Lung (tissue), 12 donors: ENCODE measurements around the gene MICAL2. TPM values are rescaled to one million over a fixed set of nuclear protein-coding genes. Genes with fewer than 3 reads are reported as not detected.

Experiments used
- ATAC-seq: fragments of 200-7000 bp; cut with Tn5 transposase; one replicate; pipeline ENCODE4 v1.9.1; 2020; ENCODE audit warnings: moderate number of reproducible peaks; ENCODE audit not compliant: insufficient read depth, low FRiP score
- DNase-seq, 3 donors: peaks; one replicate each; pipeline ENCODE4 v3.0.0-alpha.2; 2013 to 2017
- H3K27ac ChIP-seq, 2 donors: one replicate each; pipeline ENCODE4 v1.5.1; 2013; ENCODE audit warnings: mild to moderate bottlenecking in 2 of 2, moderate library complexity in 2 of 2, control low read depth in 1 of 2, inconsistent platforms in 1 of 2, low read depth in 1 of 2, low read length in 1 of 2
- H3K27me3 ChIP-seq, 3 donors: one replicate each; pipeline ENCODE4 v1.5.1; 2013; ENCODE audit warnings: low read length in 2 of 3; ENCODE audit not compliant: control insufficient read depth in 3 of 3, insufficient read depth in 3 of 3
- H3K36me3 ChIP-seq, 4 donors: one replicate each; pipeline ENCODE4 v1.5.1; 2013; ENCODE audit warnings: low read length in 4 of 4, mild to moderate bottlenecking in 1 of 4, moderate library complexity in 1 of 4; ENCODE audit not compliant: control insufficient read depth in 4 of 4, insufficient read depth in 4 of 4
- H3K4me1 ChIP-seq, 5 donors: one replicate each; pipeline ENCODE4 v1.5.1; 2013; ENCODE audit warnings: low read length in 5 of 5, mild to moderate bottlenecking in 2 of 5, moderate library complexity in 1 of 5; ENCODE audit not compliant: control insufficient read depth in 5 of 5, insufficient read depth in 5 of 5
- H3K4me3 ChIP-seq: one replicate; pipeline ENCODE4 v1.5.1; 2013; ENCODE audit warnings: mild to moderate bottlenecking, control low read depth, moderate library complexity
- H3K9ac ChIP-seq, 2 donors: one replicate each; pipeline ENCODE4 v1.5.1; 2013; ENCODE audit warnings: low read length in 2 of 2, control low read depth in 1 of 2; ENCODE audit not compliant: insufficient read depth in 1 of 2
- H3K9me3 ChIP-seq, 4 donors: one replicate each; pipeline ENCODE4 v1.5.1; 2013; ENCODE audit warnings: low read length in 3 of 4, mild to moderate bottlenecking in 1 of 4, moderate library complexity in 1 of 4; ENCODE audit not compliant: control insufficient read depth in 4 of 4, insufficient read depth in 3 of 4
- WGBS, 2 donors: extraction: QIAGEN DNeasy Blood & Tissue Kit; methylation state at CpG; one replicate each; pipeline ENCODE4 v1.1.7; 2013; 5-methylcytosine and 5-hydroxymethylcytosine counted together
- polyA plus RNA-seq, 2 donors: library from polyadenylated mRNA; stranded (reverse); fragments of 200-250 nt; gene quantifications; one replicate each; pipeline ENCODE4 v1.2.1, GENCODE V29; 2013
- total RNA-seq, 2 donors: library from RNA; depleted of rRNA in 1 of 2; stranded (reverse); fragments of >200 nt in 1 of 2; gene quantifications; one replicate each; pipeline ENCODE4 v1.2.1, GENCODE V29; 2014 to 2021
- TF ChIP-seq, protein P1 (sequence below): IDR thresholded peaks from 2 replicates; pipeline ENCODE4 v1.5.1; 2012; ENCODE audit warnings: mild to moderate bottlenecking; ENCODE audit errors: control extremely low read depth, extremely low read depth
- donor health status: control.
- donor health status: control.
- donor health status: Bipolar disorder and iron deficiency.
- donor health status: healthy.
- donor health status: DM: yes; HTN: yes; CAD: no.

Gene MICAL2
- total and polyA plus RNA-seq, 4 donors = 38.2 to 218 (median 99.6) TPM

DNA sequence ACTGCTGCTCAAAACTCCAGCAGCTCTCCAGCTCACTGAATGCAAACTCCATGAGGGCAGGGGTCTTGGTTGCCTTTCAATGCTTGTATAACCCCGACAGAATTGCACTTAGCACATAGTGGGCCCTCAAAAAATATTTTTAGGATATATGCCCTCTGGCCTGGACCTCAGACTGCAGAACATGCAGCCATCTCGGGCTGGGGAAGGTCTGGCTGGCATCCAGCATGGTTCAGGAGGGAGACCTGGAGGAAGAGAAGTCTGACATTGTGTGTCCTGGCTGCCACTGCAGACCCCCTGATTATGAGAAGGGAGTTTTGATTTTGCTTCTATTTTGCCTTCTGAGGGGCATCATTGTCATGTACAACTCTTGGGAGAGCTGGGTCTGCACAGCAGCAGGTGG is 157.5 kb downstream of the MICAL2 start:
- 86 to 90% methylated on average over 2 of the region's 2 CpGs for WGBS, 2 donors
- Histone ChIP-seq H3K9me3 (no peaks in the 10 kb centered on the region), H3K36me3 (peaks cover 0 to 5% (median 0%) of the 10 kb centered on the region in 4 donors), H3K4me1 (peaks cover 0 to 27% (median 11%) of the 10 kb centered on the region in 5 donors), H3K9ac (no peak overlapping the region), H3K27ac (no peak overlapping the region), H3K4me3 (no peak overlapping the region), H3K27me3 (no peaks in the 10 kb centered on the region)
- ATAC-seq (no peak), DNase-seq (no peak)
- TF ChIP-seq, protein P1, sequence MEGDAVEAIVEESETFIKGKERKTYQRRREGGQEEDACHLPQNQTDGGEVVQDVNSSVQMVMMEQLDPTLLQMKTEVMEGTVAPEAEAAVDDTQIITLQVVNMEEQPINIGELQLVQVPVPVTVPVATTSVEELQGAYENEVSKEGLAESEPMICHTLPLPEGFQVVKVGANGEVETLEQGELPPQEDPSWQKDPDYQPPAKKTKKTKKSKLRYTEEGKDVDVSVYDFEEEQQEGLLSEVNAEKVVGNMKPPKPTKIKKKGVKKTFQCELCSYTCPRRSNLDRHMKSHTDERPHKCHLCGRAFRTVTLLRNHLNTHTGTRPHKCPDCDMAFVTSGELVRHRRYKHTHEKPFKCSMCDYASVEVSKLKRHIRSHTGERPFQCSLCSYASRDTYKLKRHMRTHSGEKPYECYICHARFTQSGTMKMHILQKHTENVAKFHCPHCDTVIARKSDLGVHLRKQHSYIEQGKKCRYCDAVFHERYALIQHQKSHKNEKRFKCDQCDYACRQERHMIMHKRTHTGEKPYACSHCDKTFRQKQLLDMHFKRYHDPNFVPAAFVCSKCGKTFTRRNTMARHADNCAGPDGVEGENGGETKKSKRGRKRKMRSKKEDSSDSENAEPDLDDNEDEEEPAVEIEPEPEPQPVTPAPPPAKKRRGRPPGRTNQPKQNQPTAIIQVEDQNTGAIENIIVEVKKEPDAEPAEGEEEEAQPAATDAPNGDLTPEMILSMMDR = no peak

DNA sequence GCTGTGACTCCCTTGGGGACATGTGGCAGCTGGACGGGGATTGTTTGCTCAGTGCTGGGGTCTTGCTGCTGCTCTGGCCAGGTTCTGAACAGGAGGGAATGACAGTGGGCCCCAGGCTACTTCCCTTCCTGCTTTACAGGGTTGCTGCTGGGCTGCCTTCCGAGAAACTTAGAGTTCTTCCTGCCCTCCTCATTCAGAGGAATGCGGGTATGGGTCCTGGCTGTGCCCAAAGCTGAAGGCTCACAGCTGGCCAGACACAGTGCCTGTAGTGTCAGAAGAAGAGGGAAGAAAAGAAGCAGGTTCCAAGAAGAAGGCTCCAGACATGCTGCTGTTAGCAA is 158.7 kb downstream of the MICAL2 start:
- H3K4me3 ChIP-seq = no peak overlapping the region
- peak overlapping the region in 1 of 2 donors; percentile 62 for H3K27ac ChIP-seq
- H3K4me1 ChIP-seq = peaks cover 0 to 25% (median 11%) of the 10 kb centered on the region in 5 donors
- no peaks in the 10 kb centered on the region for H3K27me3 ChIP-seq
- no peak overlapping the region for H3K9ac ChIP-seq
- peak; percentile 32 for ATAC-seq
- 10 to 43% methylated on average over 3 of the region's 3 CpGs for WGBS, 2 donors
- TF ChIP-seq, protein P1 = no peak
- no peaks in the 10 kb centered on the region for H3K9me3 ChIP-seq
- peak; percentile 66 to 79 (median 74) for DNase-seq
- peaks cover 0 to 3% (median 0%) of the 10 kb centered on the region in 4 donors for H3K36me3 ChIP-seq

DNA sequence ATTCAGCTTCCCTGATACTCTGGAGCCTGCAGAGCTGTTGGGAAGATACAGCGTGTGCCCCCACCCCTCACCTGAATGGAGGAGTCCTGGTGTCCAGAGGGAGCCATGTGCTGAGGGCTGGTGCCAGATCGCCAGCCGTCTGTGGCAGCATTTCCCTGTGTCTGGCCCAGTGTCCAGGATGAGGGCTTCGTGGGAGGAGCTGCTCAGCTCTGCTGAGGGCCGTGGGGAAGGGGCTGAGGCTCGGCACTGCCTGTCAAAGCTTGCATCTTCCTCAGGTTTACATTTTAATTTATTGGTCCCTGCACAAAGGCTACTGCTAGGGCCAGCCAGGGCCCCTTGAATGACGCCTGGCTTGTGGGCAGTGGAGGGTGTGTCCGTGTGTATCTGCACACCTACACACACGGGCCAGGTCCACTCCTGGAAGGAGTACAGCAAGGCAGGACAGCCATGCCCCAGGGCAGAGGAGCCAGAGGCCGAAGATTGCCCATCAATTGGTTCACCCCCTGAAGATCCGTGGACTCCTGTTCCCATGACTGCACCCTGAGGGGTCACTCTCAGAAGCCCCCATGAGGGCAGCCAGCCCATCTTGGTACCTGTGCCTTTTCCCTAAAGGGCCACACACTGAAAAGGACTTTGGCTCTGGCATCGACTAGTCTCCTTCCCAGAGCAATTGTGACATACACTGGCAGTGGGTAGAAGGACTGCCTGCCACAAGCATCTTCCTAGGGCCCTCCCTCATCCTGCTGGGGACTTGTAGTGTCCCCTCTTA is 159.2 kb downstream of the MICAL2 start:
- Histone ChIP-seq H3K27ac (peak overlapping the region in 1 of 2 donors; percentile 62), H3K9me3 (no peaks in the 10 kb centered on the region), H3K4me1 (peaks cover 0 to 25% (median 11%) of the 10 kb centered on the region in 5 donors), H3K36me3 (no peaks in the 10 kb centered on the region), H3K4me3 (no peak overlapping the region), H3K9ac (no peak overlapping the region), H3K27me3 (no peaks in the 10 kb centered on the region)
- no peak for DNase-seq
- ATAC-seq = no peak
- WGBS, 2 donors = 61 to 77% methylated on average over 12 of the region's 12 CpGs
- TF ChIP-seq, protein P1 = no peak
